ENCODE data around the gene NDUFB4.

DNA sequence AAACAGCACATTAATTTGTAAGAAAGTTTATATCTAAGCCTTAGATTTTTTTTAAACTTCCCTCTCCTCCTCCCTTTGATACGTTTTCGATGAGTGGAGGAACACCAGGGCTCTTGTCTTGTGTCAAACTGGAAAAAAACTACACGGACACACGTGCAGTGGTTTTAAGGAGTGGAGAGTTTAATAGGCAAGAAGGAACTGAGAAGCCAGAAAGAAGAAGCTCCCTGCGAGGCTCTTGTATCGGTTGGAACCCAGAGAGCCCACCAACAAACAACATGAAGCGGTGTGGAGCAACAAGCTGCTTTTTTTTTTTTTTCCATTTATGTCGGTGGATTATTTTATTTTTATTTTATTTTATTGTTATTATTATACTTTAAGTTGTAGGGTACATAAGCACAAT, 18.6 kb downstream of the NDUFB4 start:
- TF ChIP-seq, protein P1, sequence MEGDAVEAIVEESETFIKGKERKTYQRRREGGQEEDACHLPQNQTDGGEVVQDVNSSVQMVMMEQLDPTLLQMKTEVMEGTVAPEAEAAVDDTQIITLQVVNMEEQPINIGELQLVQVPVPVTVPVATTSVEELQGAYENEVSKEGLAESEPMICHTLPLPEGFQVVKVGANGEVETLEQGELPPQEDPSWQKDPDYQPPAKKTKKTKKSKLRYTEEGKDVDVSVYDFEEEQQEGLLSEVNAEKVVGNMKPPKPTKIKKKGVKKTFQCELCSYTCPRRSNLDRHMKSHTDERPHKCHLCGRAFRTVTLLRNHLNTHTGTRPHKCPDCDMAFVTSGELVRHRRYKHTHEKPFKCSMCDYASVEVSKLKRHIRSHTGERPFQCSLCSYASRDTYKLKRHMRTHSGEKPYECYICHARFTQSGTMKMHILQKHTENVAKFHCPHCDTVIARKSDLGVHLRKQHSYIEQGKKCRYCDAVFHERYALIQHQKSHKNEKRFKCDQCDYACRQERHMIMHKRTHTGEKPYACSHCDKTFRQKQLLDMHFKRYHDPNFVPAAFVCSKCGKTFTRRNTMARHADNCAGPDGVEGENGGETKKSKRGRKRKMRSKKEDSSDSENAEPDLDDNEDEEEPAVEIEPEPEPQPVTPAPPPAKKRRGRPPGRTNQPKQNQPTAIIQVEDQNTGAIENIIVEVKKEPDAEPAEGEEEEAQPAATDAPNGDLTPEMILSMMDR (IDR thresholded peaks at IDR 0.05; ENCODE audit: insufficient read depth, low read length, poor library complexity, severe bottlenecking): no peak
- no peak for TF ChIP-seq EZH2phosphoT487 (conservative IDR thresholded peaks at IDR 0.05; ENCODE audit: low read length)

Data from SU-DHL-6 (cell line).